GM12878 (cell line): ENCODE data around the gene NKAIN4. TPM values are rescaled to one million over a fixed set of nuclear protein-coding genes. Genes with fewer than 3 reads are reported as not detected.

Source experiments
- ATAC-seq: fragments of 200-7000 bp; cut with Tn5 transposase; 3 replicates; pipeline ENCODE4 v1.9.1; 2020; ENCODE audit warnings: mild to moderate bottlenecking, moderate library complexity
- BruUV-seq: library from RNA; stranded (reverse); fragments of 400-500 nt; replicated peaks from 2 replicates; lab custom pipeline; 2021; lab: Mats Ljungman, UMichigan
- CTCF ChIA-PET: fragments of 300-600 bp; sonication (Branson Sonifier 250); formaldehyde crosslinking; extraction: SDS; loops from one replicate; lab custom pipeline; 2021; ENCODE audit warnings: inconsistent platforms; lab: Yijun Ruan, JAX
- POLR2A ChIA-PET: fragments of 350-600 bp; formaldehyde crosslinking; extraction: SDS; loops from one replicate; lab custom pipeline; 2021; ENCODE audit warnings: inconsistent platforms; lab: Charles Lee
- RAD21 ChIA-PET: fragments of 300-600 bp; sonication (Branson Sonifier 250); formaldehyde crosslinking; loops from one replicate; lab custom pipeline; 2023; ENCODE audit warnings: antibody characterized with exemption; ENCODE audit not compliant: unreplicated experiment; lab: Charles Lee
- SMC1A ChIA-PET: fragments of 300-600 bp; sonication (Branson Sonifier 250); formaldehyde crosslinking; loops from one replicate; lab custom pipeline; 2023; ENCODE audit not compliant: unreplicated experiment, uncharacterized antibody; lab: Charles Lee
- DNase-seq: peaks from one replicate; pipeline ENCODE4 v3.0.0-alpha.2; 2011; ENCODE audit warnings: low read depth, low spot score
- FAIRE-seq: peaks from 3 replicates; lab custom pipeline; 2011; peaks lifted over from hg19 to GRCh38; lab: Jason Lieb, UNC
- H2AFZ ChIP-seq: 2 replicates; pipeline ENCODE4 v1.6.0; 2011; ENCODE audit warnings: low read depth, low read length, control low read depth; ENCODE audit not compliant: control insufficient read depth
- H3K27ac ChIP-seq: 2 replicates; pipeline ENCODE4 v1.5.1; 2011; ENCODE audit warnings: control low read depth; ENCODE audit not compliant: control insufficient read depth, insufficient read depth
- H3K27me3 ChIP-seq, 2 experiments: replicated peaks in 1 of 2; 2 replicates each; pipeline versions ENCODE4 v1.6.0 to v1.6.1; 2011; ENCODE audit warnings: low read length in 1 of 2; ENCODE audit not compliant: control insufficient read depth in 2 of 2, insufficient read depth in 2 of 2
- H3K36me3 ChIP-seq, 2 experiments: 2 replicates each; pipeline ENCODE4 v1.5.1; 2011; ENCODE audit warnings: low read length in 1 of 2; ENCODE audit not compliant: control insufficient read depth in 2 of 2, insufficient read depth in 2 of 2
- H3K4me1 ChIP-seq: 2 replicates; pipeline ENCODE4 v1.6.1; 2011; ENCODE audit warnings: mild to moderate bottlenecking, low read length, moderate library complexity, mixed read lengths; ENCODE audit not compliant: control insufficient read depth, insufficient read depth
- H3K4me2 ChIP-seq: 2 replicates; pipeline ENCODE4 v1.6.0; 2011; ENCODE audit warnings: control low read depth; ENCODE audit not compliant: control insufficient read depth, insufficient read depth
- H3K4me3 ChIP-seq: fragments of 200-600 bp; sonication (generic); 2 replicates; pipeline ENCODE4 v1.5.1; 2016
- H3K79me2 ChIP-seq: 2 replicates; pipeline ENCODE4 v1.6.0; 2011; ENCODE audit warnings: low read length; ENCODE audit not compliant: control insufficient read depth, insufficient read depth
- H3K9ac ChIP-seq: 2 replicates; pipeline ENCODE4 v1.8.0; 2011; ENCODE audit warnings: low read length, control low read depth, mixed read lengths; ENCODE audit not compliant: control insufficient read depth, insufficient read depth
- H3K9me3 ChIP-seq: replicated peaks from 3 replicates; pipeline ENCODE4 v1.5.1; 2011; ENCODE audit warnings: mild to moderate bottlenecking, low read length; ENCODE audit not compliant: control insufficient read depth, insufficient read depth
- H4K20me1 ChIP-seq: 2 replicates; pipeline ENCODE4 v1.6.0; 2011; ENCODE audit not compliant: control insufficient read depth, insufficient read depth
- BCL11A ChIP-seq: IDR thresholded peaks from 2 replicates; pipeline ENCODE4 v1.6.1; 2011; ENCODE audit warnings: low read depth, low read length
- EGR1 ChIP-seq, 2 experiments: IDR thresholded peaks; 1 replicate in 1 of 2; 2 replicates in 1 of 2; pipeline ENCODE4 v1.6.1; 2011 to 2012; ENCODE audit warnings: low read depth in 2 of 2, low read length in 2 of 2, borderline replicate concordance in 1 of 2, mild to moderate bottlenecking in 1 of 2, moderate library complexity in 1 of 2
- HCFC1 ChIP-seq: fragments of 150-350 bp; IDR thresholded peaks from 2 replicates; pipeline ENCODE4 v1.6.1; 2014; ENCODE audit warnings: low read length
- HDAC2 ChIP-seq: fragments of 200-600 bp; sonication (generic); IDR thresholded peaks from 2 replicates; pipeline ENCODE4 v1.6.1; 2017
- KLF5 ChIP-seq: fragments of 450-650 bp; IDR thresholded peaks from 2 replicates; pipeline ENCODE4 v1.6.1; 2014; ENCODE audit warnings: mild to moderate bottlenecking; ENCODE audit not compliant: partially characterized antibody
- PML ChIP-seq: IDR thresholded peaks from 2 replicates; pipeline ENCODE4 v1.6.1; 2012; ENCODE audit warnings: low read length, inconsistent platforms
- SKIL ChIP-seq: fragments of 450-650 bp; IDR thresholded peaks from 2 replicates; pipeline ENCODE4 v1.6.1; 2017; ENCODE audit warnings: mild to moderate bottlenecking, low read depth, inconsistent platforms; ENCODE audit not compliant: poor library complexity, severe bottlenecking
- SPI1 ChIP-seq: IDR thresholded peaks from 2 replicates; pipeline ENCODE4 v1.6.1; 2011; ENCODE audit warnings: low read depth, mild to moderate bottlenecking, low read length, moderate library complexity, borderline replicate concordance; ENCODE audit not compliant: insufficient read depth
- SREBF2 ChIP-seq: IDR thresholded peaks from 2 replicates; pipeline ENCODE4 v1.6.1; 2012; ENCODE audit warnings: mild to moderate bottlenecking, low read length
- TCF7 ChIP-seq: IDR thresholded peaks from 2 replicates; pipeline ENCODE4 v1.6.1; 2014; ENCODE audit warnings: antibody characterized with exemption, borderline replicate concordance
- WRNIP1 ChIP-seq: IDR thresholded peaks from 2 replicates; pipeline ENCODE4 v1.6.1; 2011; ENCODE audit warnings: low read depth, low read length, improper control_type of control experiment, borderline replicate concordance
- WGBS: methylation state at CpG from one replicate; pipeline ENCODE4 v1.1.6; 2016; ENCODE audit warnings: low lambda C conversion rate; ENCODE audit not compliant: insufficient replicate concordance, insufficient coverage; ENCODE audit errors: missing lambda C conversion rate; 5-methylcytosine and 5-hydroxymethylcytosine counted together
- in situ Hi-C: fragments of 300-500 bp; cut with MboI; formaldehyde crosslinking; loops from 9 replicates; pipeline ENCODE4 v1.14.3; 2018; ENCODE audit warnings: mixed read lengths
- intact Hi-C: fragments of 100-400 bp; cut with micrococcal nuclease; formaldehyde crosslinking; loops from one replicate; pipeline ENCODE4 v1.14.2; 2022; ENCODE audit not compliant: unreplicated experiment
- polyA plus RNA-seq, 11 experiments: library from polyadenylated mRNA; depleted of rRNA in 4 of 11; unstranded in 6 of 11; stranded (reverse) in 5 of 11; fragments of >200 nt; fragmentation: Nextera tagmentation in 4 of 11; fragmentation: Illumina TruSeq in 1 of 11; extraction: Ambion mirVana in 4 of 11; extraction: Trizol in 1 of 11; gene quantifications; 1 replicate in 1 of 11; 2 replicates in 10 of 11; pipeline versions ENCODE4 v1.2.1 to v1.2.3, GENCODE V29; 2011 to 2016; ENCODE audit warnings: inconsistent platforms in 2 of 11, missing spikeins in 2 of 11, low read depth in 1 of 11
- total RNA-seq, 4 experiments: library from RNA; depleted of rRNA in 3 of 4; stranded (reverse); fragments of >200 nt in 3 of 4; fragmentation: Illumina TruSeq in 1 of 4; extraction: Trizol in 1 of 4; gene quantifications; 2 replicates each; pipeline versions ENCODE4 v1.2.1 to v1.2.3, GENCODE V29; 2013 to 2021
- TF ChIP-seq, protein P1 (sequence below): fragments of 150-350 bp; IDR thresholded peaks from 2 replicates; pipeline ENCODE4 v1.6.1; 2016; ENCODE audit warnings: low read depth, low read length

The NKAIN4 gene
- total and polyA plus RNA-seq, 10 of the 15 experiments (the other 5 are each of a cell fraction or from before 2014, with no cell fraction given) = 0.11 TPM; not detected in 9

- Histone ChIP-seq H3K27me3 (no peaks in the 10 kb centered on the region), H2AFZ (no peak overlapping the region), H3K79me2 (peaks cover 3% of the 10 kb centered on the region), H3K4me1 (no peaks in the 10 kb centered on the region), H4K20me1 (peaks cover 8% of the 10 kb centered on the region), H3K27ac (no peak overlapping the region), H3K9me3 (no peaks in the 10 kb centered on the region), H3K4me2 (no peak overlapping the region), H3K9ac (no peak overlapping the region), H3K36me3 (peaks cover 0 to 11% of the 10 kb centered on the region in 2 experiments), H3K4me3 (no peak overlapping the region)
- RAD21 ChIA-PET = no interaction called here
- intact Hi-C loops = no loop called here
- no TSS peak for BruUV-seq
- no peak for TF ChIP-seq TCF7
- TF ChIP-seq SPI1 = no peak
- TF ChIP-seq, protein P1, sequence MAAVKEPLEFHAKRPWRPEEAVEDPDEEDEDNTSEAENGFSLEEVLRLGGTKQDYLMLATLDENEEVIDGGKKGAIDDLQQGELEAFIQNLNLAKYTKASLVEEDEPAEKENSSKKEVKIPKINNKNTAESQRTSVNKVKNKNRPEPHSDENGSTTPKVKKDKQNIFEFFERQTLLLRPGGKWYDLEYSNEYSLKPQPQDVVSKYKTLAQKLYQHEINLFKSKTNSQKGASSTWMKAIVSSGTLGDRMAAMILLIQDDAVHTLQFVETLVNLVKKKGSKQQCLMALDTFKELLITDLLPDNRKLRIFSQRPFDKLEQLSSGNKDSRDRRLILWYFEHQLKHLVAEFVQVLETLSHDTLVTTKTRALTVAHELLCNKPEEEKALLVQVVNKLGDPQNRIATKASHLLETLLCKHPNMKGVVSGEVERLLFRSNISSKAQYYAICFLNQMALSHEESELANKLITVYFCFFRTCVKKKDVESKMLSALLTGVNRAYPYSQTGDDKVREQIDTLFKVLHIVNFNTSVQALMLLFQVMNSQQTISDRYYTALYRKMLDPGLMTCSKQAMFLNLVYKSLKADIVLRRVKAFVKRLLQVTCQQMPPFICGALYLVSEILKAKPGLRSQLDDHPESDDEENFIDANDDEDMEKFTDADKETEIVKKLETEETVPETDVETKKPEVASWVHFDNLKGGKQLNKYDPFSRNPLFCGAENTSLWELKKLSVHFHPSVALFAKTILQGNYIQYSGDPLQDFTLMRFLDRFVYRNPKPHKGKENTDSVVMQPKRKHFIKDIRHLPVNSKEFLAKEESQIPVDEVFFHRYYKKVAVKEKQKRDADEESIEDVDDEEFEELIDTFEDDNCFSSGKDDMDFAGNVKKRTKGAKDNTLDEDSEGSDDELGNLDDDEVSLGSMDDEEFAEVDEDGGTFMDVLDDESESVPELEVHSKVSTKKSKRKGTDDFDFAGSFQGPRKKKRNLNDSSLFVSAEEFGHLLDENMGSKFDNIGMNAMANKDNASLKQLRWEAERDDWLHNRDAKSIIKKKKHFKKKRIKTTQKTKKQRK = no peak
- TF ChIP-seq EGR1 (IDR thresholded peaks at IDR 0.05; ENCODE audit: borderline replicate concordance in 1 of 2, low read depth in 2 of 2, low read length in 2 of 2) = no peak
- TF ChIP-seq HDAC2 = no peak
- TF ChIP-seq SKIL = no peak
- no peak for TF ChIP-seq SREBF2
- TF ChIP-seq PML = no peak
- no peak for TF ChIP-seq BCL11A
- TF ChIP-seq WRNIP1 = no peak
- TF ChIP-seq KLF5 = no peak
- no peak for TF ChIP-seq HCFC1
- SMC1A ChIA-PET = no interaction called here
- POLR2A ChIA-PET = no interaction called here
- ATAC-seq = no peak
- CTCF ChIA-PET = no interaction called here
- in situ Hi-C loops = no loop called here
- no peak for FAIRE-seq
- WGBS = 99% methylated on average over 4 of the region's 4 CpGs
- DNase-seq = no peak
Measured at GRCh38 chr20:63194797-63195173, 59.5 kb downstream of the NKAIN4 start.
